ENCODE data around the gene RPS6KA2. TPM values are rescaled to one million over a fixed set of nuclear protein-coding genes. Genes with fewer than 3 reads are reported as not detected.
A peak's percentile ranks its signal among the peaks of the same experiment; 100 is the strongest.

Gene RPS6KA2
- total and polyA plus RNA-seq, 4 donors = 23.8 to 34.6 (median 31.6) TPM

DNA sequence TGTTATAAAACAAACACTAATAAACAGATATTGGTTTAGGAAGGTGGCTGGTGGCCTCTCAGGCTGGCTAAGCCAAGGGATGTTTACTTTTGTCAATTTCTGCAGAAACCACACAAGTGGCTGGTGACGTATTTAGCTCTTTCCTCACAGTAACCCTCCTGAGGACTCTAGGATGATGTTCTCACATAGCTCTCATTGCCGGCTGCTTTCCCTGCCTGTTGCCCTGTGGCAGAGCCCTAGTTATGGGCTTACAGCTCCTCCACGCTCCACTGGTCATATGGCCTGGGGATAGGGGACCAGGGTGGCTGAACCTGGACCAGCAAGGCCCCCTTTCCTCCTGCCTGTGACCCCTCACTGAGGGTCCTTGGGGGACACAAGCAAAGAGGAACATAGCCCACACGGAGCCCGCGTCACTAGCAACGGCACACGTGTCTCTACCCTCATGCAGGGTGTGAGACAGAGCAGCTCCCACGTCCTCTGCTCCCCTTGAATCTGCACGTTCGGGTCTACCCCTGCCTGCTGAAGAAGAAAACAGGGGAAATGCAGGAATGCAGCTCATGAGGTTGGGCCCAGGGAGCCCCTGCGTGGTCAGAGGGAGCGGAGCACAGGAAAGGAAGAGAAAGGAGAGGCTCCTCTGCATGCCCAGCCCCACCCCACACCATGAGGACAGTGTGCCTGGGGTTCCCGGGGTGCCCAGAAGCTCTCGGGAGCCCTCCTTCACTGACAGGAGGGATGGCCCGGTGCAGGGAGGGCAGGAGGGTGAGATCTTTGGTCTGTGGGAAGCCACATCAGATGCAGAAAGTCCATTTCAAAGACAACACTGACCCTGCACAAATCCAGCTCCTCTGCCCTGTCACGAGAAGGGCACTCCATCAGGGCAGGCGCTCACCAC, 54.4 kb downstream of the RPS6KA2 start:
- 74% methylated on average over 15 of the region's 18 CpGs for WGBS (ENCODE audit: insufficient coverage)
- no peak overlapping the region for H3K27ac ChIP-seq (ENCODE audit: low read depth, low read length)
- DNase-seq (ENCODE audit: low read depth in 4 of 6, low spot score in 6 of 6) = no peak
- H3K4me1 ChIP-seq (ENCODE audit: control insufficient read depth, insufficient read depth, low read length) = peaks cover 8% of the 10 kb centered on the region
- H3K4me3 ChIP-seq (ENCODE audit: low read depth, low read length) = no peak overlapping the region
- no peaks in the 10 kb centered on the region for H3K9me3 ChIP-seq (ENCODE audit: control insufficient read depth, insufficient read depth, low read length)
- H3K27me3 ChIP-seq (ENCODE audit: control insufficient read depth, insufficient read depth, low read length) = no peaks in the 10 kb centered on the region
- H3K36me3 ChIP-seq (ENCODE audit: control insufficient read depth, insufficient read depth, low read length) = peaks cover 4% of the 10 kb centered on the region

DNA sequence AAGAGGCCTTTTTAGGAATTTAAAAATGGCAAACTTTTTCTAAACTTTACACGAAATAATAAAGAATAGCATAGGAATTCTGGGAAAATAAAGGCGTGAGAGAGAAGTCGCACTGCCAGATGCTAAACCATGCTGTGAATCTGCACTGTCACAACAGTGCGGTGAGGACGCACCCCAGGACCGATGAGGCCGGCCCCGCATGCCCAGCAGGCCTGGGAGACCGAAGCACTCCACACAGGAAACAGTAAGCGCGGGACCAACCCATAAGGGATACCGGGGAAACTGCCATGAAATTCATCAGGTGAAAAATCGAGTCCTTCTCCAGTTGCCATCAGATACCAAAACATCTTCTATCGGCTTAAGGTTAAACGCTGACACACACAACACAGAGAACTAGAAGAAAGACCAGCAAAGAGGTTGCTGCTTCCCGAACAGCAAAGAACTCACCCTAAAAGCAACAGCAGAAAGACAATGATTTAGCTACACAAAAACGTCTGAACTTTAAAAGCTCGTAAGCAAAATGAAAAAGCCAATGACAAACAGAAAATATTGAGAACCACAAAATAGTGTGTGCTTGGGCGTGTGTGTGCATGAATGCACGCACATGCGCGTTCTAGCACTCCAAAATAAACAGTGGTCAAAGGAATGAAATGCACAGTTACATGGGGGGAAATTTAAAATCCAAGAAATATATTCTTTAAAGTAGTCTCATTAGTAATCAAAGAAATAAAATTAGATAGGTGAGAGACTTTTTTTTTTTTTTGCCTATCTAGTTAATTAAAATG, 55.9 kb downstream of the RPS6KA2 start:
- Histone ChIP-seq H3K27me3 (ENCODE audit: control insufficient read depth, insufficient read depth, low read length) (no peaks in the 10 kb centered on the region), H3K4me3 (ENCODE audit: low read depth, low read length) (no peak overlapping the region), H3K9me3 (ENCODE audit: control insufficient read depth, insufficient read depth, low read length) (no peaks in the 10 kb centered on the region), H3K27ac (ENCODE audit: low read depth, low read length) (no peak overlapping the region), H3K36me3 (ENCODE audit: control insufficient read depth, insufficient read depth, low read length) (peaks cover 4% of the 10 kb centered on the region), H3K4me1 (ENCODE audit: control insufficient read depth, insufficient read depth, low read length) (peaks cover 8% of the 10 kb centered on the region)
- no peak for DNase-seq (ENCODE audit: low read depth in 4 of 6, low spot score in 6 of 6)
- 74% methylated on average over 14 of the region's 22 CpGs for WGBS (ENCODE audit: insufficient coverage)

DNA sequence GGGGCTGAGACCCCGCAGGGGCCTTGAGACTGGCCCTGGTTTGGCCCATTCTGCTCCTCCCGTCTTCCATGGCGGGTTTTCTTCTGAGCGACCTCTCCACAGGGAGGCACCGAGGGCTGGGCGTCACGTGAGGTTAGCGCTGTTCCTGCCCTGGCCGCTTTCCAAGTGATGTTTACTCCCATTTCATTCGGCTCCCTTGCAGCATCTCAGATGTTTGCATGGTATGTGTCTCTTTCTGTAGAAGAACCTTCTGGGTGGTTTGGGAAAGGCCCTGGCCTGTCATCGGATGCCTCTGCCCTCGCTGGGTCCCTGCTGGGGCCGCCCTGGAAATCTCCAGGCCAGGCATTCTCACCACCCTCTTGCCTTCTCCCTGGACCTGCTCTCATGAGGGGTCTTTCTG, 57.8 kb downstream of the RPS6KA2 start:
- Histone ChIP-seq H3K9me3 (ENCODE audit: control insufficient read depth, insufficient read depth, low read length) (no peaks in the 10 kb centered on the region), H3K4me1 (ENCODE audit: control insufficient read depth, insufficient read depth, low read length) (peaks cover 19% of the 10 kb centered on the region), H3K4me3 (ENCODE audit: low read depth, low read length) (no peak overlapping the region), H3K27ac (ENCODE audit: low read depth, low read length) (no peak overlapping the region), H3K27me3 (ENCODE audit: control insufficient read depth, insufficient read depth, low read length) (no peaks in the 10 kb centered on the region), H3K36me3 (ENCODE audit: control insufficient read depth, insufficient read depth, low read length) (peaks cover 10% of the 10 kb centered on the region)
- no peak for DNase-seq (ENCODE audit: low read depth in 4 of 6, low spot score in 6 of 6)
- 91% methylated on average over 12 of the region's 13 CpGs for WGBS (ENCODE audit: insufficient coverage)

GRCh38 chr6:166567813-166568212, 59.2 kb downstream of the RPS6KA2 start:
- H3K27me3 ChIP-seq (ENCODE audit: control insufficient read depth, insufficient read depth, low read length) = no peaks in the 10 kb centered on the region
- peaks cover 17% of the 10 kb centered on the region for H3K4me1 ChIP-seq (ENCODE audit: control insufficient read depth, insufficient read depth, low read length)
- WGBS (ENCODE audit: insufficient coverage) = 96% methylated on average over 7 of the region's 8 CpGs
- peak in 1 of 6 donors; percentile 43 for DNase-seq (ENCODE audit: low read depth in 4 of 6, low spot score in 6 of 6)
- no peak overlapping the region for H3K27ac ChIP-seq (ENCODE audit: low read depth, low read length)
- peaks cover 15% of the 10 kb centered on the region for H3K36me3 ChIP-seq (ENCODE audit: control insufficient read depth, insufficient read depth, low read length)
- no peaks in the 10 kb centered on the region for H3K9me3 ChIP-seq (ENCODE audit: control insufficient read depth, insufficient read depth, low read length)
- no peak overlapping the region for H3K4me3 ChIP-seq (ENCODE audit: low read depth, low read length)

- no peak for DNase-seq (ENCODE audit: low read depth in 4 of 6, low spot score in 6 of 6)
- no peaks in the 10 kb centered on the region for H3K9me3 ChIP-seq (ENCODE audit: control insufficient read depth, insufficient read depth, low read length)
- H3K4me3 ChIP-seq (ENCODE audit: low read depth, low read length) = no peak overlapping the region
- peaks cover 12% of the 10 kb centered on the region for H3K4me1 ChIP-seq (ENCODE audit: control insufficient read depth, insufficient read depth, low read length)
- H3K27ac ChIP-seq (ENCODE audit: low read depth, low read length) = no peak overlapping the region
- peaks cover 16% of the 10 kb centered on the region for H3K36me3 ChIP-seq (ENCODE audit: control insufficient read depth, insufficient read depth, low read length)
- no peaks in the 10 kb centered on the region for H3K27me3 ChIP-seq (ENCODE audit: control insufficient read depth, insufficient read depth, low read length)
- whole genome bisulfite sequencing (ENCODE audit: insufficient coverage) = 93% methylated on average over 6 of the region's 8 CpGs
These were observed 59.9 kb downstream of the RPS6KA2 start for GRCh38 chr6:166567107-166567506.

DNA sequence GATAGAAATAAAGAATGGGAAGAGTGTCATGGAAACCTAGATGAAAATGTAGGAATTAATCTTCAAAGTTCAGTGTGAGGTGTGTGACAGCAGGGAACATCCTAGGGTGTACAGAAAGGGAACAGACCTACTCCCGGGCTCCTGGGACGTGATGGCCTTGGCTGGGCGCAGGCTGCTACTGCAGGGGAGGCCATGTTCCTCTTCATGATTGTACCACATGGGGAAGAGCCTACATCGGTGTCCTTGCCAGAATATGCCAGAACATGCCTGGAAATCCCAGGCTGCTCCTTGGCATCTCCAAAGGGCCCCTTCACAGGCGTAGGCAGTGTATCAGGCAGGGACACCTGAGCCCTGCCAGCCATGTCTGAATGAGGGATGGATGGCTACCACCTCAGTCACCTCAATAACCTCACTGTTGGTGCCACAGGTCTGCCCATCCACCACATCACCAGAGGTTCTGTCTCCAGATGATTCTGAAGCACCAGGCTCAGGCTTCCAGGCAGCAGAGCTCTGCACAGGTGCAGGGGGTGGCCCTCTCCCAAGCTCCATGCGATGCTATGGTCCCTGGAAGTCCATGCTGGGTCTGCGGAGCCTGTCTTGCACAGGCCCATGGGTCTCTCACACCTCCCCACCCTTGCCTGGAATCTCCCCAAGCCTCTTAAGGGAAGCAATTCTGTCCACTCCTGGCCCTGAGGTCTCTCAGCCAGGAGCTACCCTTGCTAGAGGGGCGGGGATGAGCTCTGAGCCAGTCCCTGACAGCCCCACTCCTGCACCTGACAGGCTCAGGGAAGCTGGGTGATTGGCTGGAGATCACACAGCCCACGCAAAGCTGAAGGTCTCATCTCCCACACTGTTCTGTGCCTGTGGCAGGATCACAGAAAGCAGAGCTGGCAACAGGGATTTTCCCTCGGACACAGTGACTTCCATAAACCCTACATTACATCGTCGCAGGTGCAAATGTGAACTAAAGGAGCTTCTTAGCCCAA, 60.7 kb downstream of the RPS6KA2 start:
- no peak overlapping the region for H3K4me3 ChIP-seq (ENCODE audit: low read depth, low read length)
- WGBS (ENCODE audit: insufficient coverage) = 93% methylated on average over 11 of the region's 12 CpGs
- H3K27me3 ChIP-seq (ENCODE audit: control insufficient read depth, insufficient read depth, low read length) = no peaks in the 10 kb centered on the region
- peaks cover 16% of the 10 kb centered on the region for H3K36me3 ChIP-seq (ENCODE audit: control insufficient read depth, insufficient read depth, low read length)
- DNase-seq (ENCODE audit: low read depth in 4 of 6, low spot score in 6 of 6) = no peak
- no peaks in the 10 kb centered on the region for H3K9me3 ChIP-seq (ENCODE audit: control insufficient read depth, insufficient read depth, low read length)
- H3K27ac ChIP-seq (ENCODE audit: low read depth, low read length) = no peak overlapping the region
- H3K4me1 ChIP-seq (ENCODE audit: control insufficient read depth, insufficient read depth, low read length) = peaks cover 15% of the 10 kb centered on the region

GRCh38 chr6:166565084-166565967, 61.7 kb downstream of the RPS6KA2 start:
- peaks cover 17% of the 10 kb centered on the region for H3K4me1 ChIP-seq (ENCODE audit: control insufficient read depth, insufficient read depth, low read length)
- H3K4me3 ChIP-seq (ENCODE audit: low read depth, low read length) = no peak overlapping the region
- H3K27me3 ChIP-seq (ENCODE audit: control insufficient read depth, insufficient read depth, low read length) = no peaks in the 10 kb centered on the region
- DNase-seq (ENCODE audit: low read depth in 4 of 6, low spot score in 6 of 6) = no peak
- WGBS (ENCODE audit: insufficient coverage) = 84% methylated on average over 19 of the region's 24 CpGs
- H3K36me3 ChIP-seq (ENCODE audit: control insufficient read depth, insufficient read depth, low read length) = peaks cover 16% of the 10 kb centered on the region
- H3K9me3 ChIP-seq (ENCODE audit: control insufficient read depth, insufficient read depth, low read length) = no peaks in the 10 kb centered on the region
- H3K27ac ChIP-seq (ENCODE audit: low read depth, low read length) = no peak overlapping the region

GRCh38 chr6:166563805-166564204, 63.2 kb downstream of the RPS6KA2 start:
- peaks cover 12% of the 10 kb centered on the region for H3K36me3 ChIP-seq (ENCODE audit: control insufficient read depth, insufficient read depth, low read length)
- DNase-seq (ENCODE audit: low read depth in 4 of 6, low spot score in 6 of 6) = peak in 1 of 6 donors; percentile 78
- H3K9me3 ChIP-seq (ENCODE audit: control insufficient read depth, insufficient read depth, low read length) = peaks cover 6% of the 10 kb centered on the region
- WGBS (ENCODE audit: insufficient coverage) = 71% methylated on average over 8 of the region's 9 CpGs
- no peak overlapping the region for H3K4me3 ChIP-seq (ENCODE audit: low read depth, low read length)
- no peak overlapping the region for H3K27ac ChIP-seq (ENCODE audit: low read depth, low read length)
- H3K27me3 ChIP-seq (ENCODE audit: control insufficient read depth, insufficient read depth, low read length) = no peaks in the 10 kb centered on the region
- peaks cover 17% of the 10 kb centered on the region for H3K4me1 ChIP-seq (ENCODE audit: control insufficient read depth, insufficient read depth, low read length)

Measured in spinal cord (tissue), 10 donors.